Loucy (cell line): Measurements from ENCODE around the gene TMEM51.

ENCODE experiments used
- EZH2phosphoT487 ChIP-seq: fragments of 200-600 bp; IDR thresholded peaks from 2 replicates; pipeline ENCODE4 v1.6.1; 2018; ENCODE audit warnings: antibody characterized with exemption, mild to moderate bottlenecking, moderate library complexity, borderline replicate concordance
- TF ChIP-seq, protein P1 (sequence below): fragments of 200-600 bp; sonication (generic); conservative IDR thresholded peaks from 2 replicates; pipeline ENCODE4 v1.5.1; 2014; ENCODE audit warnings: mild to moderate bottlenecking, antibody characterized with exemption, low read length

GRCh38 chr1:15204931-15205330 is 51.4 kb downstream of the TMEM51 start:
- TF ChIP-seq, protein P1, sequence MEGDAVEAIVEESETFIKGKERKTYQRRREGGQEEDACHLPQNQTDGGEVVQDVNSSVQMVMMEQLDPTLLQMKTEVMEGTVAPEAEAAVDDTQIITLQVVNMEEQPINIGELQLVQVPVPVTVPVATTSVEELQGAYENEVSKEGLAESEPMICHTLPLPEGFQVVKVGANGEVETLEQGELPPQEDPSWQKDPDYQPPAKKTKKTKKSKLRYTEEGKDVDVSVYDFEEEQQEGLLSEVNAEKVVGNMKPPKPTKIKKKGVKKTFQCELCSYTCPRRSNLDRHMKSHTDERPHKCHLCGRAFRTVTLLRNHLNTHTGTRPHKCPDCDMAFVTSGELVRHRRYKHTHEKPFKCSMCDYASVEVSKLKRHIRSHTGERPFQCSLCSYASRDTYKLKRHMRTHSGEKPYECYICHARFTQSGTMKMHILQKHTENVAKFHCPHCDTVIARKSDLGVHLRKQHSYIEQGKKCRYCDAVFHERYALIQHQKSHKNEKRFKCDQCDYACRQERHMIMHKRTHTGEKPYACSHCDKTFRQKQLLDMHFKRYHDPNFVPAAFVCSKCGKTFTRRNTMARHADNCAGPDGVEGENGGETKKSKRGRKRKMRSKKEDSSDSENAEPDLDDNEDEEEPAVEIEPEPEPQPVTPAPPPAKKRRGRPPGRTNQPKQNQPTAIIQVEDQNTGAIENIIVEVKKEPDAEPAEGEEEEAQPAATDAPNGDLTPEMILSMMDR = no peak
- TF ChIP-seq EZH2phosphoT487 = no peak
